ENCODE measurements around the gene PIM2.

DNA sequence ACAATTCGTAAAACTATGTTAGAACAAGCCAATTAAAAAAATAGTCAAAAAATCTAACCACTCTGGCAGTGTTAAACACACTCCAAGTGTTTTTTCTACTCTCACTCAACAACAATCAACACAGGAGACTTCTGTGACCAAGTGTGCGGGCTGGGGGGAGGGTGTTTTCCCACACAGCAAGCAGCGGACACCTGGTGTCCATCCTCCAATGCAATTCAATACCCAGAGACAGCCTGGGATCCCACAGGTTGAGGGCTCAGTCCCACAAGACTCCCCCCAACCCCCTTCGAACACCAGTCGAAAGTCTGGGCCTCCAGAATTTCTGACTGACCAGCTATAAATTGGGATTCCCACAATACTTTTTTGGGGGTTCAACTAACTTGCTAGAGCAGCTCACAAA lies 8.3 kb upstream of the PIM2 start:
- TF ChIP-seq CTCF (IDR thresholded peaks at IDR 0.05; ENCODE audit: low read length) (no peak), EZH2 (IDR thresholded peaks at IDR 0.05; ENCODE audit: borderline replicate concordance, low read length) (no peak)

Data from OCI-LY1 (cell line).